Type B pancreatic cell (in vitro differentiated cells): ENCODE measurements around the gene THADA. TPM values are rescaled to one million over a fixed set of nuclear protein-coding genes. Genes with fewer than 3 reads are reported as not detected.

Source experiments
- DNase-seq: peaks from one replicate; pipeline ENCODE4 v3.0.0; 2021; ENCODE audit warnings: mixed read lengths; ENCODE audit not compliant: unreplicated experiment; ENCODE audit errors: extremely low spot score
- H3K27ac Mint-ChIP-seq: 2 replicates; pipeline ENCODE4 v1.8.0; 2021; ENCODE audit warnings: mild to moderate bottlenecking, mixed read lengths
- H3K27me3 Mint-ChIP-seq: 2 replicates; pipeline ENCODE4 v1.8.0; 2021; ENCODE audit warnings: mixed read lengths
- H3K36me3 Mint-ChIP-seq: 2 replicates; pipeline ENCODE4 v1.8.0; 2021; ENCODE audit warnings: mixed read lengths
- H3K4me1 Mint-ChIP-seq: one replicate; pipeline ENCODE4 v1.8.0; 2021; ENCODE audit warnings: mixed read lengths; ENCODE audit not compliant: unreplicated experiment
- H3K4me3 Mint-ChIP-seq: 2 replicates; pipeline ENCODE4 v1.8.0; 2021; ENCODE audit warnings: mild to moderate bottlenecking, mixed read lengths
- H3K9me3 Mint-ChIP-seq: 2 replicates; pipeline ENCODE4 v1.8.0; 2021; ENCODE audit warnings: mixed read lengths
- CTCF ChIP-seq: fragments of 200-600 bp; sonication (generic); conservative IDR thresholded peaks from 2 replicates; pipeline ENCODE4 v1.5.0; 2021; ENCODE audit warnings: antibody characterized with exemption, mild to moderate bottlenecking
- total RNA-seq: library from RNA; stranded (reverse); gene quantifications from 2 replicates; pipeline ENCODE4 v1.2.1, GENCODE V29; 2021; ENCODE audit warnings: low replicate concordance

THADA gene
- total RNA-seq, 1 donor from 2014 or later, result 35.6 TPM

DNA sequence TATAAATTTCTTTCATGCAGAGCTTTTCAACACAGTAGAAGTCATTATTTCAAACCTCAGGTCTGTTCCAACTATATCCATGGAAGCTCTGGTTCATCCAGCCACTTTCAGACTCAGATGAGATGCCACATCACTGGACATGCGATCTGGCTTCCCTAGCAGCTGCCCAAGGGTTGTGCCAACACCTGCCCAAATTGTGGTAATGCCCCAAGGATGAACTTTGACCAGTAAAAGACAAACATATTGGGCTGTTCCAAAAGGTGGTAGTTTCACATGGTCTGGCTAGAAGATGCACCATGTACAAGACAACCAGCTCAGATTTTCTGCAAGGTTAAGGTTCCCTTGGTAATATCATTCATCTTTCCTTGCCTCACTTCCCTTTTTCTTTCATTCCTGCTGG, 101.9 kb downstream of the THADA start:
- peaks cover 37% of the 10 kb centered on the region for H3K36me3 Mint-ChIP-seq
- no peak overlapping the region for H3K27ac Mint-ChIP-seq

GRCh38 chr2:43491065-43491639, 104.7 kb downstream of the THADA start:
- Mint-ChIP-seq H3K27ac (no peak overlapping the region), H3K9me3 (no peaks in the 10 kb centered on the region), H3K4me1 (no peaks in the 10 kb centered on the region), H3K27me3 (no peaks in the 10 kb centered on the region), H3K36me3 (peaks cover 22% of the 10 kb centered on the region), H3K4me3 (no peak overlapping the region)
- TF ChIP-seq CTCF, result no peak
- DNase-seq, result no peak

More for the DNA sequence above, 101.9 kb downstream of the THADA start:
- Mint-ChIP-seq H3K9me3 (no peaks in the 10 kb centered on the region), H3K4me1 (no peaks in the 10 kb centered on the region), H3K4me3 (no peak overlapping the region), H3K27me3 (no peaks in the 10 kb centered on the region)
- TF ChIP-seq CTCF, result no peak
- DNase-seq, result no peak

- Mint-ChIP-seq H3K4me3 (no peak overlapping the region), H3K9me3 (no peaks in the 10 kb centered on the region), H3K27me3 (no peaks in the 10 kb centered on the region), H3K36me3 (peaks cover 16% of the 10 kb centered on the region), H3K4me1 (no peaks in the 10 kb centered on the region), H3K27ac (no peak overlapping the region)
- no peak for DNase-seq
- no peak for TF ChIP-seq CTCF
These were observed 105.5 kb downstream of the THADA start for GRCh38 chr2:43490252-43490786.

GRCh38 chr2:43488737-43489136, 107.1 kb downstream of the THADA start:
- no peak for TF ChIP-seq CTCF
- Mint-ChIP-seq H3K9me3 (no peaks in the 10 kb centered on the region), H3K4me1 (peaks cover 9% of the 10 kb centered on the region), H3K27me3 (no peaks in the 10 kb centered on the region), H3K27ac (no peak overlapping the region), H3K36me3 (peaks cover 15% of the 10 kb centered on the region), H3K4me3 (no peak overlapping the region)
- DNase-seq, result no peak

GRCh38 chr2:43486603-43487002, 109.2 kb downstream of the THADA start:
- Mint-ChIP-seq H3K27ac (peak overlapping the region; percentile 25), H3K4me3 (no peak overlapping the region), H3K4me1 (peaks cover 28% of the 10 kb centered on the region), H3K36me3 (peaks cover 9% of the 10 kb centered on the region), H3K9me3 (no peaks in the 10 kb centered on the region), H3K27me3 (no peaks in the 10 kb centered on the region)
- TF ChIP-seq CTCF, result no peak
- no peak for DNase-seq
